Vagina (tissue), 2 donors: ENCODE results near the gene MRPS27.

Experiments used
- CTCF ChIP-seq, 3 experiments: fragments of 450-650 bp in 2 of 3; fragments of 200-600 bp in 1 of 3; sonication (generic) in 1 of 3; IDR thresholded peaks; one replicate each; pipeline ENCODE4 v1.5.1; 2017 to 2019; ENCODE audit warnings: antibody characterized with exemption in 3 of 3, mild to moderate bottlenecking in 2 of 3, moderate library complexity in 2 of 3
- POLR2A ChIP-seq, 2 donors: fragments of 450-650 bp; IDR thresholded peaks; one replicate each; pipeline ENCODE4 v1.6.1; 2017; ENCODE audit warnings: antibody characterized with exemption in 2 of 2, mild to moderate bottlenecking in 2 of 2, moderate library complexity in 2 of 2

GRCh38 chr5:72300590-72301339 is 19.3 kb downstream of the MRPS27 start:
- TF ChIP-seq POLR2A (IDR thresholded peaks at IDR 0.05) (no peak), CTCF (IDR thresholded peaks at IDR 0.05) (no peak)
